GM21576 (cell line): ENCODE results near the gene XRN2.

Experiments used
- ATAC-seq: cut with Tn5 transposase; IDR thresholded peaks from one replicate; pipeline ENCODE4 v1.9.1; 2021; ENCODE audit warnings: mild to moderate bottlenecking, moderate library complexity; ENCODE audit not compliant: unreplicated experiment

The XRN2 gene, protein sequence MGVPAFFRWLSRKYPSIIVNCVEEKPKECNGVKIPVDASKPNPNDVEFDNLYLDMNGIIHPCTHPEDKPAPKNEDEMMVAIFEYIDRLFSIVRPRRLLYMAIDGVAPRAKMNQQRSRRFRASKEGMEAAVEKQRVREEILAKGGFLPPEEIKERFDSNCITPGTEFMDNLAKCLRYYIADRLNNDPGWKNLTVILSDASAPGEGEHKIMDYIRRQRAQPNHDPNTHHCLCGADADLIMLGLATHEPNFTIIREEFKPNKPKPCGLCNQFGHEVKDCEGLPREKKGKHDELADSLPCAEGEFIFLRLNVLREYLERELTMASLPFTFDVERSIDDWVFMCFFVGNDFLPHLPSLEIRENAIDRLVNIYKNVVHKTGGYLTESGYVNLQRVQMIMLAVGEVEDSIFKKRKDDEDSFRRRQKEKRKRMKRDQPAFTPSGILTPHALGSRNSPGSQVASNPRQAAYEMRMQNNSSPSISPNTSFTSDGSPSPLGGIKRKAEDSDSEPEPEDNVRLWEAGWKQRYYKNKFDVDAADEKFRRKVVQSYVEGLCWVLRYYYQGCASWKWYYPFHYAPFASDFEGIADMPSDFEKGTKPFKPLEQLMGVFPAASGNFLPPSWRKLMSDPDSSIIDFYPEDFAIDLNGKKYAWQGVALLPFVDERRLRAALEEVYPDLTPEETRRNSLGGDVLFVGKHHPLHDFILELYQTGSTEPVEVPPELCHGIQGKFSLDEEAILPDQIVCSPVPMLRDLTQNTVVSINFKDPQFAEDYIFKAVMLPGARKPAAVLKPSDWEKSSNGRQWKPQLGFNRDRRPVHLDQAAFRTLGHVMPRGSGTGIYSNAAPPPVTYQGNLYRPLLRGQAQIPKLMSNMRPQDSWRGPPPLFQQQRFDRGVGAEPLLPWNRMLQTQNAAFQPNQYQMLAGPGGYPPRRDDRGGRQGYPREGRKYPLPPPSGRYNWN

DNA sequence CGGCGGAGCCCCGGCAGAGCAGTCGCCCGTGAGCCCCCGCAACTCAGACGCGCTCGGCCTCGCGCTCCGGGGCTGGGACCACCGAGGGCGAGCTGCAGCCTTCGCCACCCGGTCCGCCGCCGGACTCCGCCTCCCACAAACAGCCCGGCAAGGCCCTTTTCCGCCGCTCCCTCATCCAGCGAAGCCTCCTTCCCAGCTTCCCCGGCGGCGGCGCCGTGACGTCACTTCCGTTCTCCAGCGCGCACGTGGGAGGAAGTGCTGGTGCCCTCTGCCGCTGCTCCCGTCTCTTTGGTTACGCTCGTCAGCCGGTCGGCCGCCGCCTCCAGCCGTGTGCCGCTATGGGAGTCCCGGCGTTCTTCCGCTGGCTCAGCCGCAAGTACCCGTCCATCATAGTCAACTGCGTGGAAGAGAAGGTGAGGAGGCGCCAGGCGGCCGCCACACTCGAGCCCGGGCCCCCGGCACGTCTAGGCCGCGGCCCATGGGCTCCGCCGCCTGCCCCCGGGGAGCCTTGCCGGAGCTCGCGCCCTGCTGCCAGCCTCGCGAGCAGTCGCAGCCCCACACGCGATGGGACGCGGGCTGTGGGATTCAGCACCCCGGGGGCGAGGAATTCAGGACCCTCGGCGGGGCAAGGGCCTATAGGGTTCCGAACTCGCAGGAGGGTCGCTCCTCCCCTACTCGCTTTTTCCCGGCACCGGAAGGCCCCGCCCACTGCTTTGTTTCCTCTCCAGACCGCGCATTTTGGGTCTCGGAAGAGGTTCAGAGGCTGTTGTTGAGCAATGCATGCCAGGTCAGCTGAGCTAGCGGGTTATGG lies at the start of gene XRN2:
Gene XRN2 (plus strand): TSS at position 271 of the 811 bp plus-strand sequence. CDS start 68 bp downstream, at position 339.
- ATAC-seq, result peak; percentile 93

DNA sequence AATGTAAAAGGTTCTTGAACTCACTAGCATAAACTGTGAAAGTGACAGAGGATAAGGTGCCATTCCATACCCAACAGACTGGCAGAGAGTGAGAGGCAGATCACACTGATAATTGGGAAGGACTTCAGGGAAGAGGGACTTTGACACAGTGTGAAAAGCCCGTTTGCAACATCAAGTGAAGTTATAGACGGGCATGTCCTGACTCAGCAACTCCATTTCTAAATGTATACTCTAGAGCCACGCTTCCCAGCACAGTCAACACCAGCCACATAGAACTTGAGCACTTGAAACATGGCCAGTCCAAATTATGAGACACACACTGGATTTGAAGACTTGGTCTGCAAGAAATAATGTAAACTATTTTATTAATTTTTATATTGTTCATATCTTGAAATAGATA lies 45.9 kb upstream of the XRN2 start:
- ATAC-seq, result no peak

DNA sequence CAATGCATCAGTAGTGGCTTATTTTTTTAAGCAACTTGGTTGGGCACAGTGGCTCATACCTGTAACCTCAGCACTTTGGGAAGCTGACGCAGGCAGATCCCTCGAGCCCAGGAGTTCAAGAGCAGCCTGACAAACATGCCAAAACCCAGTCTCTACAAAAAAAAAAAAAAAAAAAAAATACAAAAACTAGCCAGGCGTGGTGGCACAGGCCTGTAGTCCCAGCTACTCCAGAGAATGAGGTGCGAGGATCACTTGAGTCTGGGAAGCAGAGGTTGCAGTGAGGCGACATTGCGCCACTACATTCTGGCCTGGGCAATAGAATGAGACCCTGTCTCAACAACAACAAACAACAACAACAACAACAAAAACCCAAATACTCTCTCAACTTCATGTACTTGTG lies 44.7 kb upstream of the XRN2 start:
- no peak for ATAC-seq

DNA sequence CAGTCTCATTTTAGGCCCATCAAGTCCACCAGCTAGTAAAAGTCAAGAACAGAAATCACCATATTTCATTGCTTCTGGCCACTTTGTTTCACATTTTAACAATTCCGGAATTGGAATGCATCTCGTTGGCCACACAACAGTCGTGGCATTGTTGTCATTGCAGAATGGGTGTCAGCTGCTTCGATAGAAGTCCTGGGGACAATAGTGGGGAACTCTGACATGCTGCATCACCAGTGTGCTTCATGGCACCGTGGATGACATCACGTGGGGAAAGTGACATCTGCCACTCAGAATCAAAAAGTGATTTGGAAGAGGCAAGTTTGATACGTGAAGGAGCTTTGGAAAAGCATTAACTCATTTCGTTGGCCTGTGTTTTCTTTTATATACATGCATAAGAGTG lies 43.8 kb upstream of the XRN2 start:
- no peak for ATAC-seq

DNA sequence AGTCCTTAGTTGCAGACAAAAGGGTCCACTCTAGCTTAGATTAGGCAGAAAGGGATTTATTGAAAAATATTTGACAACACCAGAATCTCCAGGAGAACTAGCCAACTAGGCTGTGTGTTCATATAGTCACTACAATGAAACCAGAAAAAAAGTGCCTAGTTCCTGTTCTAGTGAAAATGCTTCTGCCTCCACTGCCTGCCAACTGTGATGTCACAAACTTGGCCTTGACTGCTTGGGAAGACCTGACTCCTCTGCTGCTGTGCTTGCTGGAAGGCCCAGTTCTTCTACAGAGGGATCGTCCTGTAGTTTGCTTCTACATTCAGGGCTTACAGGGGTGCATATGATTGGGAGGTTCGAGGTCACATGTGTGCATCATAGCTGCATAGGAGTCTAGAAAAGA lies 40.3 kb upstream of the XRN2 start:
- ATAC-seq, result peak; percentile 56

DNA sequence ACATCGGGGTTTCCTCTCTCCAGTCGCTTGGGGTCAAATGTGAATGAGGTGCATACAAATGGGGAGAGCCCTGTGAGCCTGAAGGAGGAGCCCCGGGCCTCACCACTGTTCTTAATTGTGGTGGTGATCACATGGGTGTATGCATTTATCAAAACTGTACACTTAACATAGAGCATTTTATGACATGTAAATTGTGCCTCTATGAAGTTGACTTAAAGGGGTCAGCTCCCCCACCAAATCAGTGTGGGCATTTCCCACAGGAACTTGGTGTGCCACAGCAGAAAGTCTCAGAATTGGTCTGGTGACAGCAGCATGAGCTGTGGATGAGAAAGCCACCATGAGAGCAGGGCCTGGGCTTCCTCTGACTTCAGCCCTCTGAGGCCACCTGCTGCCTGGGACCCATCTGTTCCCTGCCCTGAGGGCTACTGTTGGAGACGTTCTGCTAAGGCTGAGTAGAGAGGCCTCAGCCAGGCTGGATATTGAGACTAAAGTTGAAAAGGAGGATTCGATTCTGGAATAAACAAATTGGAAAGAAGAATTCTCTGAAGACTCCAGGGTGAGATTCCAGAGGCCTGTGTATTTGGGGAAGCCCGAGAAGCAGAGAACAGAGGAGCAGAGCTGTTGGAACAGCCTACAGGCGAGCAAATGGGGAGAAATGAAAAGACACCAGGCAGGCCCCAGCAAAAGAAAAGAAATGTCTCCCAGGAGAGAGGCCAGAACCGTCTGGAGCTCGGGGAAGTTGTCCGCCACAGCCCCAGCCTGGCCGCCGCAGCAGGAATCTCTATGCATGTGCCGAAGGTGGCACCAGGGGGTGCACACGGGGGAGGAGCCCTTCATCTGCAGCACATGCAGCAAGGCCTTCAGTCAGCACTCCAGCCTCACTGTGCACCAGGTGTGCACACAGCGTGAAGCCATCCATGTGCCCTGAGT lies 37.6 kb upstream of the XRN2 start:
- no peak for ATAC-seq

DNA sequence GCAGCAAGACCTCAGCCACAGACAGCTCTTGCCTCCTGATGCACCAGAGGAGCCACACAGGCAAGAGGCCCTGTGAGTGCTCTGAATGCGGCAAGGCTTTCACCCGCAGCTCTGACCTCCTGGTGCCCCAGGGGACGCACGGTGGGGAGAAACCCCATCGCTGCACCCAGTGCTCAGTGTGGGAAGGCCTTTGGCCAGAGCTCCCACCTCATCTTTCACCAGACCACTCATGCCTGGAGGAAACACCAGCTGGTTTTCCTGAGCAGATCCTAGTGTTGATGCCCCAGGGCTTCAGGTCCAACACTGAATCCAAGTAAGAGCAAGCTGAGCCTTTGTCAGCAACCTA lies 37.0 kb upstream of the XRN2 start:
- no peak for ATAC-seq

DNA sequence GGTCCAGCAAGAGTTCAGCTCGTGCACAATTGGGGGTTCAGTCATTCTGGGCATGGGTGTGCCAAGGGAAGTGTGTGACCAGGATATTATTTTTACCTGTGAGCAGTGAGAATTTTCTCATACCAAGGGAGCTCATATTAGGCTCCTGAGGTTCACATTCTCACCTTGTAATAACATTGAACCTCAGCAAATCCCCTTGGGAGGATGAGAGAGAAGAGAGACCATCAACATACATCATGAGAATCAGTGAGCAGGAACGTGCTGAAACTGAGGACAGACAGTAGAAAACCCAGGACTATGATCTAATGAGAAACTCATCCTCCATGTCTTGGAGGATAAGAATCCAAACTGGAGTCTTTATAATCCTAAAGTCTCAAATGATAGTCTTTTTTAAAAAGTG lies 33.4 kb upstream of the XRN2 start:
- ATAC-seq, result no peak

DNA sequence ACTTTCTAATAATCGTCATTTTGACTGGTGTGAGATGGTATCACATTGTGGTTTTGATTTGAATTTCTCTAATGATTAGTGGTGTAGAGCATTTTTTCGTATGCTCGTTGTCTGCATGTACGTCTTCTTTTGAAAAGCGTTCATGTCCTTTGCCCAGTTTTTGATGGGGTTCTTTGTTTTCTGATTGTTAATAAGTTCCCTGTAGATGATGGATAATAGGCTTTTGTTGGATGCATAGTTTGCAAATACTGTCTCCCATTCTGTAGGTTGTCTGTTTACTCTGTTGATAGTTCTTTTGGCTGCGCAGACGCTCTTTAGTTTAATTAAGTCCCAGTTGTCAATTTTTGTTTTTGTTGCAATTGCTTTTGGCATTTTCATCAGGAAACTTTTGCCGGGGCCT lies 32.3 kb upstream of the XRN2 start:
- ATAC-seq, result no peak

DNA sequence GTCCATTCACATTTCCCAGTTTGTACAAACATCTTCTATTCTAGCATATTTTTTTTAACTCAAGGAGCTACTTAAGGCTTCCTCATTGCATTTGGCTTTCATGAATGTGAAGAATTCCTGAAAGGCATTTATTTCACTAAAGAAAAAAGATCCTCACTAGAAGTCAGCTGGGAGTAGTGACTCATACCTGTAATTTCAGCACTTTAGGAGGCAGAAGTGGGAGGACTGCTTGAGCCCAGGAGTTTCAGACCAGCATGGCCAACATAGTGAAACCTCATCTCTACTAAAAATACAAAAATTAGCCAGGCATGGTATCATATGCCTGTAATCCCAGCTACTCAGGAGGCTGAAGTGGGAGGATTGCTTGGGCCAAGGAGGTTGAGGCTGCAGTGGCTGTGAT lies 30.9 kb upstream of the XRN2 start:
- ATAC-seq, result peak; percentile 56

DNA sequence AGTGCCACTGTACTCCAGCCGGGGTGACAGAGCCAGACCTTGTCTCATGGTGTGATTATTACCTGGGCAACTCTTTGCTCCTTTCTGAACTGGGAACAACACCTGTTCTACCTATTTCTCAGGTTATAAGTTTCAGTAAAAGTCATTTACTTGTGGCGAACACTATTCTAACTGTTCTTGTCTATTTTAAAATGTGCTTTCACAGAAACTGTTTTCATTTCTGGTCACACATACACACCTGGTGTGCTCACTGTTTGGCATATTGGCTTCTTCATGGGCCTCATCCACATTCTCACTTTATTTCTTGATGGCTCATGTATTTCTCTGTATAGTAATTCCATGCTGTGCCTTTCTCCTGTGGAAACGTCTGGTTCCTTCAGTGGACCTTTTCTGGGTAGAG lies 30.5 kb upstream of the XRN2 start:
- peak; percentile 73 for ATAC-seq

DNA sequence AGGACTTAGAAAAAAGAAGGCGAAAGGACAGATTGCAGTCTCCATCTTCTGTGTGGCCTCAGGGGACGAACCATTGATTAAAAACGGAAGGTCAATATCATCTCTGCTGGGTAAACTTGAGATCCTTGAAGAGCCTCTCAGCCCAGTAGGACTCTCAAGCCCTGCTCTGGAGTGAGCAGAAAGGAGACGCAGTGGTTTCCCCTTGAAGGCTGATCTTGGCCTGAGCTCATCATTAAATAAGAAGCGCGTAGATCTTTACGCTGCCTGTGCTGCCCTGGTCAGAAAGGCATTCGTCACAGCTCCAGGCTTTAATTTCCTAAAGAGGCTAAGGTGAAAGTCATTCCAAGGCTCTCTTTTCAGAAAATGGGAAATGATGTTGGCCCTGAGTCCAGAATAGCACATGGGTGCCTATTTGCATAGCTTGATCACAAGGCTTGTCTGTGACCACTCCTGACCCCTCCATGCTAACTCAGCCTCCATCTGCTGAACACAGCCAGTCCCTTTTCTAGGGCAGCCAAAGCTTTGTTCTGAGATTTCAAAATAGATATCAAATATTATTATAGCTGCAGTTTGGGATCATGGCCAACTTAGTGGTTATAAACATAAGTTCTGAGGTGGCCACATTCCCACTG lies 29.3 kb upstream of the XRN2 start:
- no peak for ATAC-seq

DNA sequence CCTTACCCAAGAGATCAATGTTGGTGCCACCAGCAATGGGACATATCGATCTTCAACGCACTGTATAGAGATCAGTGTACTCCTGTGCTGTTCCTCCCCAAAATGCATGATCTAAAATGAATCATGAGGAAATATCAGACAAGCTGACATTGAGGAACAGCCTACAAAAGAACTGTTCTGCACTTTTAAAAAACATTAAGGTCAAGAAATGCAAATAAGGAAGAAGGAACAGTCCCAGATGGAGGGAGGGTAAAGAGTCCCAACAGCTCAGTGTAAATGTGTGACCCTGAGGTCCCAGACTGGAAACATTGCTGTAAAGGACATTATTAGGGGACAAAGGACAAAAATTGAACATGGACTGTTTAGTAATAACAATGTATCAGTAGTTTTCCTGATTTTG lies 24.3 kb upstream of the XRN2 start:
- ATAC-seq, result no peak

DNA sequence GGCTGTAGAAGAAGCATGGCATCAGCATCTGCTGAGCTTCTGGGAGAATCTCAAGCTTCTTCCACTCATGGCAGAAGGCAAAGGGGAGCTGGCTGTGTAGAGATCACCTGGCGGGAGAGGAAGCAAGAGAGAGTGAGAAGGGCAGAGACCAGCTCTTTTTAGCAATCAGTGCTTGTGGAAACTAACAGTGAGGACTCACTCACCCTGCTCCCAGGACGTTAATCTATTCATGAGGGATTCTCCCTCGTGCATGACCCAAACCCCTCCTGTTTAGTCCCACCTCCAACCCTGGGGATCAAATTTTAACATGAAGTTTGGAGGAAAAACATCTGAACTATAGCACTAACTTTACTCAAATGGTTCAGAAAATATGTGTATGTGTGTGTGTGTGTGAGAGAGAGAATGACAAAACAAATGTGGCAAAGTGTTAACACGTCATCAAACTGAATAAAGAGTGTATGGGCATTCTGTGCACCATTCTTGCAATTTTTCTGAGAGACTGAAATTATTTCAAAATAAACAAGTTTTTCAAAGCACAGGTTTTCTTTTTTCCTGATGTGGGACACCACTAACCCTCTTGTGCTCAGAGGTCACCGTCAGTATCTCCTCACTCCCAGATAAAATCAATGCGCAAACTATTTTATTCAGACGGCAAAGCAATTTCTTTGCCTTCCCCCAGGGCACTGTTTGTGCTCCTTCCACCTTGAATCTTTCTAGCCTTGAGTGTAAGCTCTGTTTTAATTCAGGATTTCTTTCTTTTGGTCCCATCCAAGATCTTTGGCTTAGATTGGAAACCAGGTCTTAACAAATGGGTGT lies 23.2 kb upstream of the XRN2 start:
- no peak for ATAC-seq

DNA sequence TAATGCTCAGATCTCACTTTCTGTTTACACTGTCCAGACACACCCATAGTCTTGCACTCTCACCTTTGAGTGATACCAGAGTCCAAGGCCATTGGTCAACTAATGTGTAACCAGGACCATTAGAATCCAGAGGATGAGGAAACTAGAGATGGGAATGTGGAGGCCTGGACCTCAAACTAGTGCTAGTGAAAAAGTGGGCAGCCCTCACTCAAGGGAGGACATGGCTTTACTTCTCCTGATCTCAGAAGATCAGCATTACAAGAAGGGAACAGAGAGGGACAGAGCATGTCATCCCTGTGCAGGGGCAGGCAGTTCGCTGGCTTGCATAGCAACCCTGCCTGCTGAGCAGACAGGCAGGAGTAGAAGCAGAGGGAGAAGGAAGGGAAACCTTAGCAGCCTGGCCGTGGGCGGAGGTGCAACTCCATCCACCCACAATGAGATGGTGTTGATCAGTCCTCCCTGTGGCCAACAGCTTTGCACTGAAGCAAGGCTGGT lies 22.6 kb upstream of the XRN2 start:
- peak; percentile 78 for ATAC-seq

DNA sequence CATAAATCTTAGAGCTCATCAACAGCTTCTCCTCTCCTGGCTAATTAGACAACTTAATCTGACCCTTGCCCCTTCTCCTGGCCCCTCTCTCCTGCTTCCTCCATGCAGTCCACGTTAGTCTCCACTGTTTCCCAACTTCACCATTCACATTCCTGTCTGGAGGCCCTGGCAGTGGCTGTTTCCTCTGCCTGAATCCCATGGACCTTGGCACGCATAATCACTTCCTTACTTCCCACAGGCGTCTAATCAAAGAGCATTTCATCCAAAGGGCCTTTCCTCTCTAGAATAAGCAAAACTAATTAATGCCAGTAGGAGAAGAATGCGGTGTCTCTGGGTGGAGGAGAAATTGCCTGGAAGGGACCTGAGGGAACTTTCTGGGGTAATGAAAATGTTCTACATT lies 16.4 kb upstream of the XRN2 start:
- ATAC-seq, result no peak

DNA sequence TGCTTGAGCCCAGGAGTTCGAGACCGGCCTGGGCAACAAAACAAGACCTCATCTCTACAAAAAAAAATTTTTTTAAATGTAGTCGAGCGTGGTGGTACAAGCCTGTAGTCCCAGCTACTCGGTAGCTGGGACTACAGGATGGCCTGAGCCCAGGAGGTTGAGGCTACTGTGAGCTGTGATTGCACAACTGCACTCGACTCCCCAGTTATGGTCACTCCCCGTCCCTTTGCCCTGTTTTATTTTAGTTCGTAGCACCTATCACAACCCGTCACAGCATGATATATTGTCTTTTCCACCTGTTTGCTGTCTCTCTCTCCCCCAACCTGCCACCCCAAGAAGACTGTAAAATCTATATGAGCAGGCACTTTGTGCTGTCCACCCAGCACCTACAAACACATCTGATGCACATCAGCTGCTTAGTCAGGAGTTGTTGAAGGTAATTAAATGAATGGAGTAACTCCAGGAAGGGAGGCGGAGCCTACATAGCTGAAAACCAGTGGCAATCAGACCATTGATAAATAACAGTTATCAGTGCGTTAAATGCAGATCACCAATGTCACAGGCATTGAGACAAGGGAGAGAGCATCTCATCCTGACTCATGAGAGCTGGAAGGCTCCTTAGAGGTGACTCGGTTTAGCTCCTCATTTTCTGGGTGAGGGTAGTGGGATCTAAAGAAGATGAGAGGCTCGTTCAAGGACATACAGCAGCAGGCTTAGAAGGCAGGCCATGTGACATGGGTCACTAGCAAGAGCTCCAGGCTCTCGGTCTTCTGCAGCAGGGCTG lies 14.4 kb upstream of the XRN2 start:
- no peak for ATAC-seq

DNA sequence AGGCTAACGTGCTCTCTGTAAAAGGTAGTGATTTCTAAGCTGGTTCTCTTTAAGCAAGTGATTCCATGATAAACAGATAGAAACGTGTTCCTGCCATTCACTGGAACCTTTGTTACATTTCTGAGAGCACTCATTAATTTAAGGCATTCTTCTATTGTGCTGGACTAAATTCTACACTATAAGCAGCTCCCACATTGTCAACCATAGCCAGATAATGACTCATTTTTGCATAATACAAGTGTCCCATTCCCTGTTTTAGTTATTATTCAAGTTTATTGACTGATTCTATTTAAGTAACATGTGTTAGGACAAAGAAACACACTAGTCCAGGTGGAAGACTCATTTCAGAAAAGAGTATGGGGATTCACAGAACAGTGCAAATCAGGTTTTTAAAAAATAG lies 13.5 kb upstream of the XRN2 start:
- ATAC-seq, result no peak
